WTC11 (cell line): ENCODE measurements around the gene RNF10. TPM values are rescaled to one million over a fixed set of nuclear protein-coding genes. Genes with fewer than 3 reads are reported as not detected.

Source experiments
- ATAC-seq: fragments of 200-7000 bp; cut with Tn5 transposase; 2 replicates; pipeline ENCODE4 v1.10.0; 2021; ENCODE audit warnings: mild to moderate bottlenecking, moderate library complexity
- CTCF ChIA-PET: fragments of 300-600 bp; sonication (Branson Sonifier 250); formaldehyde crosslinking; loops from one replicate; lab custom pipeline; 2021; ENCODE audit warnings: antibody characterized with exemption; lab: Charles Lee
- POLR2A ChIA-PET: fragments of 350-600 bp; sonication (Branson Sonifier 250); formaldehyde crosslinking; loops from one replicate; lab custom pipeline; 2021; ENCODE audit warnings: antibody characterized with exemption; lab: Charles Lee
- DNase-seq: peaks from one replicate; pipeline ENCODE4 v3.0.0; 2021; ENCODE audit warnings: low spot score
- H3K27ac Mint-ChIP-seq: 2 replicates; pipeline ENCODE4 v1.8.0; 2021; ENCODE audit warnings: mixed read lengths
- H3K27me3 Mint-ChIP-seq: 2 replicates; pipeline ENCODE4 v1.8.0; 2021; ENCODE audit warnings: low read depth, mild to moderate bottlenecking, moderate library complexity, mixed read lengths
- H3K36me3 Mint-ChIP-seq: 2 replicates; pipeline ENCODE4 v1.8.0; 2021; ENCODE audit warnings: mixed read lengths
- H3K4me1 Mint-ChIP-seq: 2 replicates; pipeline ENCODE4 v1.8.0; 2022; ENCODE audit warnings: mixed read lengths
- H3K4me3 Mint-ChIP-seq: 2 replicates; pipeline ENCODE4 v1.8.0; 2021; ENCODE audit warnings: mild to moderate bottlenecking, moderate library complexity, mixed read lengths
- H3K9me3 Mint-ChIP-seq: 2 replicates; pipeline ENCODE4 v1.8.0; 2021; ENCODE audit warnings: mixed read lengths
- ATF2 ChIP-seq: sonication (generic); formaldehyde crosslinking; IDR thresholded peaks from 2 replicates; pipeline ENCODE4 v1.8.1; 2022; ENCODE audit warnings: low read depth, missing genetic modification reagents, borderline replicate concordance
- ATF3 ChIP-seq: sonication (generic); formaldehyde crosslinking; conservative IDR thresholded peaks from 2 replicates; pipeline ENCODE4 v1.8.1; 2022; ENCODE audit warnings: mild to moderate bottlenecking, missing genetic modification reagents
- E2F4 ChIP-seq: sonication (generic); formaldehyde crosslinking; IDR thresholded peaks from 2 replicates; pipeline ENCODE4 v1.8.1; 2022; ENCODE audit warnings: low read depth, mild to moderate bottlenecking, moderate library complexity, missing genetic modification reagents, borderline replicate concordance
- E2F5 ChIP-seq: sonication (generic); formaldehyde crosslinking; IDR thresholded peaks from 2 replicates; pipeline ENCODE4 v1.8.1; 2022; ENCODE audit warnings: mild to moderate bottlenecking, moderate library complexity, missing genetic modification reagents
- ESRRA ChIP-seq: sonication (generic); formaldehyde crosslinking; IDR thresholded peaks from 2 replicates; pipeline ENCODE4 v1.8.1; 2022; ENCODE audit warnings: mild to moderate bottlenecking, missing genetic modification reagents, borderline replicate concordance
- FOXJ3 ChIP-seq: sonication (generic); formaldehyde crosslinking; IDR thresholded peaks from 2 replicates; pipeline ENCODE4 v1.9.0; 2021; ENCODE audit warnings: missing genetic modification reagents, mild to moderate bottlenecking, borderline replicate concordance
- FOXK1 ChIP-seq: sonication (generic); formaldehyde crosslinking; IDR thresholded peaks from 2 replicates; pipeline ENCODE4 v1.8.0; 2022; ENCODE audit warnings: mild to moderate bottlenecking, moderate library complexity, missing genetic modification reagents
- GABPB1 ChIP-seq: sonication (generic); formaldehyde crosslinking; IDR thresholded peaks from 2 replicates; pipeline ENCODE4 v1.8.1; 2023; ENCODE audit warnings: mild to moderate bottlenecking, missing genetic modification reagents
- JUN ChIP-seq: sonication (generic); formaldehyde crosslinking; IDR thresholded peaks from 2 replicates; pipeline ENCODE4 v1.8.0; 2023; ENCODE audit warnings: mild to moderate bottlenecking, missing genetic modification reagents
- MXD4 ChIP-seq: fragments of 250-450 bp; sonication (Bioruptor Pico); IDR thresholded peaks from 2 replicates; pipeline ENCODE4 v1.8.0; 2021; ENCODE audit warnings: mild to moderate bottlenecking, moderate library complexity, borderline replicate concordance
- NR1H2 ChIP-seq: sonication (generic); formaldehyde crosslinking; IDR thresholded peaks from 2 replicates; pipeline ENCODE4 v1.9.0; 2021; ENCODE audit warnings: mild to moderate bottlenecking, moderate library complexity, missing genetic modification reagents
- NR2C2 ChIP-seq: sonication (generic); formaldehyde crosslinking; IDR thresholded peaks from 2 replicates; pipeline ENCODE4 v1.8.0; 2022; ENCODE audit warnings: mild to moderate bottlenecking, missing genetic modification reagents
- NR3C1 ChIP-seq: sonication (generic); formaldehyde crosslinking; conservative IDR thresholded peaks from 2 replicates; pipeline ENCODE4 v1.8.1; 2023; ENCODE audit warnings: low read depth, mild to moderate bottlenecking, missing genetic modification reagents
- PREB ChIP-seq: sonication (generic); formaldehyde crosslinking; IDR thresholded peaks from 2 replicates; pipeline ENCODE4 v1.8.1; 2022; ENCODE audit warnings: mild to moderate bottlenecking, missing genetic modification reagents, moderate library complexity, borderline replicate concordance
- PRRX2 ChIP-seq: fragments of 250-450 bp; sonication (Bioruptor Pico); IDR thresholded peaks from 2 replicates; pipeline ENCODE4 v1.8.0; 2021; ENCODE audit warnings: mild to moderate bottlenecking
- SMAD3 ChIP-seq: sonication (generic); formaldehyde crosslinking; IDR thresholded peaks from 2 replicates; pipeline ENCODE4 v1.8.0; 2022; ENCODE audit warnings: missing genetic modification reagents, mild to moderate bottlenecking, borderline replicate concordance
- SMAD4 ChIP-seq: sonication (generic); formaldehyde crosslinking; IDR thresholded peaks from 2 replicates; pipeline ENCODE4 v1.8.0; 2022; ENCODE audit warnings: mild to moderate bottlenecking, missing genetic modification reagents
- TEAD4 ChIP-seq: sonication (generic); formaldehyde crosslinking; IDR thresholded peaks from 2 replicates; pipeline ENCODE4 v1.8.0; 2022; ENCODE audit warnings: mild to moderate bottlenecking, missing genetic modification reagents
- USF1 ChIP-seq: sonication (generic); formaldehyde crosslinking; IDR thresholded peaks from 2 replicates; pipeline ENCODE4 v1.8.0; 2022; ENCODE audit warnings: mild to moderate bottlenecking, missing genetic modification reagents
- ZBTB21 ChIP-seq: sonication (generic); formaldehyde crosslinking; IDR thresholded peaks from 2 replicates; pipeline ENCODE4 v1.8.1; 2023; ENCODE audit warnings: mild to moderate bottlenecking, missing genetic modification reagents, borderline replicate concordance
- ZMAT4 ChIP-seq: fragments of 250-450 bp; sonication (Bioruptor Pico); IDR thresholded peaks from 2 replicates; pipeline ENCODE4 v1.9.0; 2021; ENCODE audit warnings: mild to moderate bottlenecking
- ZNF138 ChIP-seq: sonication (generic); formaldehyde crosslinking; conservative IDR thresholded peaks from 2 replicates; pipeline ENCODE4 v1.8.1; 2022; ENCODE audit warnings: mild to moderate bottlenecking, moderate library complexity, missing genetic modification reagents
- ZNF219 ChIP-seq: sonication (generic); formaldehyde crosslinking; IDR thresholded peaks from 2 replicates; pipeline ENCODE4 v1.8.0; 2023; ENCODE audit warnings: missing genetic modification reagents, mild to moderate bottlenecking, borderline replicate concordance
- ZNF281 ChIP-seq: sonication (generic); formaldehyde crosslinking; IDR thresholded peaks from 2 replicates; pipeline ENCODE4 v1.8.0; 2023; ENCODE audit warnings: mild to moderate bottlenecking, missing genetic modification reagents
- ZNF425 ChIP-seq: fragments of 250-450 bp; sonication (Bioruptor Pico); conservative IDR thresholded peaks from 2 replicates; pipeline ENCODE4 v1.9.0; 2021; ENCODE audit warnings: mild to moderate bottlenecking
- total RNA-seq: library from RNA; stranded (reverse); gene quantifications from 3 replicates; pipeline ENCODE4 v1.2.3, GENCODE V29; 2021

RNF10 gene
- total RNA-seq, 1 experiment from 2014 or later = 160 TPM

- Mint-ChIP-seq H3K27me3 (no peaks in the 10 kb centered on the region), H3K4me3 (peak within 1 kb of the TSS; percentile 93), H3K9me3 (no peaks in the 10 kb centered on the region), H3K4me1 (peaks cover 33% of the 10 kb centered on the region), H3K36me3 (peaks cover 40% of the 10 kb centered on the region), H3K27ac (peak within 1 kb of the TSS; percentile 98)
- DNase-seq (peak; percentile 99), ATAC-seq (peak; percentile 97)
- CTCF ChIA-PET = interaction anchor here (0.5 to 2.4 kb wide), 14 partner anchors 9 to 193 kb away, joined by 3 to 22 read pairs (median 6); partner anchors contain the start of genes POP5, SIRT4 and SRSF9
- POLR2A ChIA-PET = interaction anchor here (0.5 to 2.7 kb wide), 15 partner anchors 9 to 1220 kb away, joined by 3 to 13 read pairs (median 4); partner anchors contain the start of genes COQ5, POP5, RNF10 and SRSF9
- no peak for TF ChIP-seq ZNF138 (CRISPR knock-in tag)
- TF ChIP-seq ESRRA = 0 out of 2 replicates have a peak, but pooled peaks have one; percentile 22
- peak; percentile 69; the same call in 1 of the 2 replicates for TF ChIP-seq SMAD3
- TF ChIP-seq MXD4 (CRISPR knock-in tag) = no peak
- TF ChIP-seq E2F5 (CRISPR knock-in tag) = peak; percentile 14; the same call in 1 of the 2 replicates
- no peak for TF ChIP-seq ZMAT4 (CRISPR knock-in tag)
- TF ChIP-seq ATF3 (CRISPR knock-in tag) = no peak
- TF ChIP-seq FOXJ3 (CRISPR knock-in tag) = no peak
- TF ChIP-seq ZBTB21 (CRISPR knock-in tag) = no peak
- TF ChIP-seq E2F4 = no peak
- TF ChIP-seq USF1 (CRISPR knock-in tag) = peak; percentile 57; the same call in 1 of the 2 replicates
- no peak for TF ChIP-seq PREB (CRISPR knock-in tag)
- no peak for TF ChIP-seq NR1H2
- no peak for TF ChIP-seq SMAD4 (CRISPR knock-in tag)
- TF ChIP-seq ZNF281 (CRISPR knock-in tag) = no peak
- TF ChIP-seq NR2C2 (CRISPR knock-in tag) = no peak
- TF ChIP-seq ZNF219 (CRISPR knock-in tag) = no peak
- no peak for TF ChIP-seq NR3C1 (CRISPR knock-in tag)
- TF ChIP-seq ATF2 (CRISPR knock-in tag) = no peak
- TF ChIP-seq JUN (CRISPR knock-in tag) = peak; percentile 76; the same call in 1 of the 2 replicates
- no peak for TF ChIP-seq ZNF425 (CRISPR knock-in tag)
- peak; percentile 70; the same call in 1 of the 2 replicates for TF ChIP-seq FOXK1 (CRISPR knock-in tag)
- 0 out of 2 replicates have a peak, but pooled peaks have one; percentile 39 for TF ChIP-seq TEAD4
- TF ChIP-seq GABPB1 (CRISPR knock-in tag) = peak; percentile 50; the same call in 1 of the 2 replicates
- no peak for TF ChIP-seq PRRX2 (CRISPR knock-in tag)
These were observed 38.3 kb upstream of the RNF10 start, which contains the start of gene DYNLL1 for GRCh38 chr12:120495731-120496412. Gene DYNLL1 (plus strand): TSS chr12:120496113. CDS start chr12:120496422, 309 bp downstream.
